Activated CD4-positive, alpha-beta T cell treated with anti-CD3 and anti-CD28 coated beads for 36 hours (primary cell): ENCODE results near the gene TSPEAR. TPM values are rescaled to one million over a fixed set of nuclear protein-coding genes. Genes with fewer than 3 reads are reported as not detected.

Experiments
- ATAC-seq: fragments of 200-7000 bp; cut with Tn5 transposase; one replicate; pipeline ENCODE4 v1.10.0; 2021; ENCODE audit warnings: mild to moderate bottlenecking, moderate library complexity
- CTCF ChIA-PET: fragments of 350-600 bp; sonication (Branson Sonifier 250); formaldehyde crosslinking; loops from one replicate; lab custom pipeline; 2021; ENCODE audit warnings: antibody characterized with exemption; lab: Charles Lee
- POLR2A ChIA-PET: fragments of 350-600 bp; sonication (Branson Sonifier 250); formaldehyde crosslinking; loops from one replicate; lab custom pipeline; 2021; ENCODE audit warnings: antibody characterized with exemption, inconsistent platforms; lab: Charles Lee
- DNase-seq: peaks from one replicate; pipeline ENCODE4 v3.0.0-alpha.2; 2020
- H3K27ac Mint-ChIP-seq: one replicate; pipeline ENCODE4 v1.8.0; 2021; ENCODE audit warnings: mixed read lengths
- H3K27me3 Mint-ChIP-seq: one replicate; pipeline ENCODE4 v1.8.0; 2021; ENCODE audit warnings: mixed read lengths
- H3K36me3 Mint-ChIP-seq: one replicate; pipeline ENCODE4 v1.8.0; 2021; ENCODE audit warnings: low read depth, mixed read lengths
- H3K4me1 Mint-ChIP-seq: one replicate; pipeline ENCODE4 v1.8.0; 2021; ENCODE audit warnings: mixed read lengths
- H3K4me3 Mint-ChIP-seq: one replicate; pipeline ENCODE4 v1.8.0; 2021; ENCODE audit warnings: mild to moderate bottlenecking, moderate library complexity, mixed read lengths
- H3K9me3 Mint-ChIP-seq: one replicate; pipeline ENCODE4 v1.8.0; 2021; ENCODE audit warnings: low read depth, mixed read lengths
- intact Hi-C, 2 experiments: fragments of 100-400 bp; cut with DNase I in 1 of 2; cut with micrococcal nuclease in 1 of 2; formaldehyde crosslinking; loops; one replicate each; pipeline versions ENCODE4 v1.14.2 to v1.15.1; 2022 to 2024; cut with DNase I, micrococcal nuclease
- total RNA-seq, 2 experiments: library from RNA; stranded (reverse); gene quantifications; one replicate each; pipeline ENCODE4 v1.2.3, GENCODE V29; 2021

The TSPEAR gene
- total RNA-seq, 2 experiments from 2014 or later, result not detected

- ATAC-seq (no peak), DNase-seq (no peak)
- H3K36me3 Mint-ChIP-seq, result no peaks in the 10 kb centered on the region
- no peaks in the 10 kb centered on the region for H3K4me1 Mint-ChIP-seq
- no peak overlapping the region for H3K4me3 Mint-ChIP-seq
- no peak overlapping the region for H3K27ac Mint-ChIP-seq
- intact Hi-C loops, result no loop called here
- H3K27me3 Mint-ChIP-seq, result no peaks in the 10 kb centered on the region
- ChIA-PET POLR2A (no interaction called here), CTCF (no interaction called here)
- no peaks in the 10 kb centered on the region for H3K9me3 Mint-ChIP-seq
These were observed 243.5 kb downstream of the TSPEAR start for GRCh38 chr21:44467859-44468195.

DNA sequence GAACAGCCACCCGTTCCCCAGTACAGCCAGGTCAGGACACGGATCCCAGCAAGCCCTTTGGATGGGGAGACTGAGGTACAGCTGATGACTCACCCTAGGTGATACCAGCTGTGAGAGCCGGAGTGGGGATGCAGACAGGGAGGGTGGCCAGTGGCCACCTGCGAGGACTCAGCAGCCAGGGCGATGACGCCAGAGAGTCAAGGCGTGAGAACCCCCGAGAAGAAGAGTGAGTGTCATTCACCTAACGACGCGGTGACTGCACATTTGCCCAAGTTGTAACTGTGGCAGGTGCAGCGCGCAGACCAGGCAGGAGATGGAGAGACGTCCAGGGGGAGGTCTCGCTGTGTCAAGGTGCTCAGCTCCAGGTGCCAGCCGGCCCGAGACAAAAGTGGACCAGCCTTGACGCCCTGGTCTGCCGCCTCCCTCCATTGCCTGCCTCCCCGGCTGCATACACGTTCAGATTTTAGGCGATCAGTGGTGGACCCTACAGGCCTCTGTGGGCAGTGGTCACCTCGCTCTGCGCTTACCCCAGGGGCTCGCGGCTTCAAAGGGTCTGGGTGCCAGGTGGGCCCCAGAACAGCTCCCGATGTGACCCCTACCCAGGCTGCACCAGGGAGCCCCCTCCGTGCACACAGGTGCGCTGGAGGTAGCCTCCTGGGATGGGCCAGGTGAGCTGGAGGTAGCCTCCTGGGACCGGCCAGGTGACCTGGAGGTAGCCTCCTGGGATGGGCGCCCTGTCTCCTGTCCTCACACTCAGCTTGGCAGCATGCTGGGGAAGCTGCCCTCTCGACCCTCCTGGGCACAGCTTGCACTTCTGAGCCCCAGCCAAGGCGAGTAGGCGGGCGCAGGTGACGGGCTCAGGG, 244.1 kb downstream of the TSPEAR start:
- Mint-ChIP-seq H3K36me3 (no peaks in the 10 kb centered on the region), H3K9me3 (no peaks in the 10 kb centered on the region), H3K27me3 (no peaks in the 10 kb centered on the region), H3K4me3 (no peak overlapping the region), H3K4me1 (no peaks in the 10 kb centered on the region), H3K27ac (no peak overlapping the region)
- DNase-seq (no peak), ATAC-seq (no peak)
- ChIA-PET CTCF (no interaction called here), POLR2A (no interaction called here)
- intact Hi-C loops, result no loop called here

DNA sequence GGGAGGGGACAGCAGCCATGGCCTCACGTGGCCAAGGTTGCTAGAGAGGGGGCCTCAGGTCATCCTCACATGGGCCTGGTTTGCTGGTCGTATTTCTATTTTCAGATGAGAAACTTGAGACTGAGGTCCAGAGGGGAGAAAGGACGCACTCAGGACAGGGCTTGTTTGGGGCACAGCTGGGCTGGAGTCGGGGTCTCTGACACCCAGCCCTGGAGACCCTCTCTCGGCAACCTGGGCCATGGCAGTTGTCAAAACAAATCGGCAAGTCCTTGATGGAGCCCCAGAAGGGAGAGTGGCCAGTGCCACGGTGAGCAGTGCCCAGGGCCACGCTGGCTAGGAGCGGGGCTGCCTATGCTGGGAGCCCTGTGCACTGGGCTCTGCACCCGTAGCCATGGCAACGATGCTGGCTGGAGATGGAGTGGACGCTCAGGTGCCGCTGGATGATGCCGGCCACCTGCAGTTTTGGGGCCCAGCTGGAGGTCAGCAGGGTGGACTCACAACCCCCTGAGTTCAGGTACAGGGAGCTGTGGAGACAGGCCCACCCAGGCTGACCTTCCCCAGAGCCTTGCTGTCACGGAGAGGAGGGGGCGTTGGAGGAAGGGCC, 244.9 kb downstream of the TSPEAR start:
- DNase-seq (no peak), ATAC-seq (no peak)
- Mint-ChIP-seq H3K27ac (no peak overlapping the region), H3K9me3 (no peaks in the 10 kb centered on the region), H3K36me3 (no peaks in the 10 kb centered on the region), H3K4me3 (no peak overlapping the region), H3K4me1 (no peaks in the 10 kb centered on the region), H3K27me3 (no peaks in the 10 kb centered on the region)
- ChIA-PET POLR2A (no interaction called here), CTCF (no interaction called here)
- intact Hi-C loops, result no loop called here

- no peaks in the 10 kb centered on the region for H3K27me3 Mint-ChIP-seq
- no peak overlapping the region for H3K4me3 Mint-ChIP-seq
- ChIA-PET POLR2A (no interaction called here), CTCF (no interaction called here)
- no peaks in the 10 kb centered on the region for H3K4me1 Mint-ChIP-seq
- intact Hi-C loops, result no loop called here
- H3K36me3 Mint-ChIP-seq, result no peaks in the 10 kb centered on the region
- DNase-seq (no peak), ATAC-seq (no peak)
- no peaks in the 10 kb centered on the region for H3K9me3 Mint-ChIP-seq
- no peak overlapping the region for H3K27ac Mint-ChIP-seq
These were observed 247.0 kb downstream of the TSPEAR start for GRCh38 chr21:44464351-44464750.

DNA sequence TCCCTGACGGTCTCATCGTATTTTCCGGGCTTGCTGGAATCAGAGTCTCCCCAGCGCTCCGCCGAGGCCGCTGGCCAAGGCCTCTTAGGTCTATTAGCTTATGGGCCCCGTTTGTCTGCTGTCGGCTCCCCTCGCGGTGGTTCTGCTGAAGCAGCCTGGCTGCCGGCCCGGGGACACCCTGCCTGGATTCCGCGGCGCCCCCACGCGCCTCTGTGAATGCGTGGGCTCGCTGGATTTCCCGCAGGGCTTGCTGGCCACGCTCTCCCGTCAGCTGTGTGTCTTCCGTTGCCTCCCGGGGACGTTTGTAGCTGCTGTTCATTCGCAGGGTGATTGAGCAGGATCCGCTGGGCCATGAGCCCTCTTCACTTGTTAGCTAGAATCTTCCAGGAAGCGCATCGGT, 247.6 kb downstream of the TSPEAR start:
- Mint-ChIP-seq H3K4me1 (no peaks in the 10 kb centered on the region), H3K27ac (no peak overlapping the region), H3K27me3 (no peaks in the 10 kb centered on the region), H3K9me3 (no peaks in the 10 kb centered on the region), H3K4me3 (no peak overlapping the region), H3K36me3 (no peaks in the 10 kb centered on the region)
- POLR2A ChIA-PET, result no interaction called here
- ATAC-seq (no peak), DNase-seq (no peak)
- intact Hi-C loops, result no loop called here
- CTCF ChIA-PET, result no interaction called here

- no peaks in the 10 kb centered on the region for H3K4me1 Mint-ChIP-seq
- H3K4me3 Mint-ChIP-seq, result no peak overlapping the region
- H3K27me3 Mint-ChIP-seq, result no peaks in the 10 kb centered on the region
- intact Hi-C loops, result no loop called here
- no peak for DNase-seq
- H3K36me3 Mint-ChIP-seq, result no peaks in the 10 kb centered on the region
- no peaks in the 10 kb centered on the region for H3K9me3 Mint-ChIP-seq
- ChIA-PET CTCF (no interaction called here), POLR2A (no interaction called here)
- H3K27ac Mint-ChIP-seq, result no peak overlapping the region
- no peak for ATAC-seq
These were observed 248.6 kb downstream of the TSPEAR start for GRCh38 chr21:44462834-44463200.

DNA sequence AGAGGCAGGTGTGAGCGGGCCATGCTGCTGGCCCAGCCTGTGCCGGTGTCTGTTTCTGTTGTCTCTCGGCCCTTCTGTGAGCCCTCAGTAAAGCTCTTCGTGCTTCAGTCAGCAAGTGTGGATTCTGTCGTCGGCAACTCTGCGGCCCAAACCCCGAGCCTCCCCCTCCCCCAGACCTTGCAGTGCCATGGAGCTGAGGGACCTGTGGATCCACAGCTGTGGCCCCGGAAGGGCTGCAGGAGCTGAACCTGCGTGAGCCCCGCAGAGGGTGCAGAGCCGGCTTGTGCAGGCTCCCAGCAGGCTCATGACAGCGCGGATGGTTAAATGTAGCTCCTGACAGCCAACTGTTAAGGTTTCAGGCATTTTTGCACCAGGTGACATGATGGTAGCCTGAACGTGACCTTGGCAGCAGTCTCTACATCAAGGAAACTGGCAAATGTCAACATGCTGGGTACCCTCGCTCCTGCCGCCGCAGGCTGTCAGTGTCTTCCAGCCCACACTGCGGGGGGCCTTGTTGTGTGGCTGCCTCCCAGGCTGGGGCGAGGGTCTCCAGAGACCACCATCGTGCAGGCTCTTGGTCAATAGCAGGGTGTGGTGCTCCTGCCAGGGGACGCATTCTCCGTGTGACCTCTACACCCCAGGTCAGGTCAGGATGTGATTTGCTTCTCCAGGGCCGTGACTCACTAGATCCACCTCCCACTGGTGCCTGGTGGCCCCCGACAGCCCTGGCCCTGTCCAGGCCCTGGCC, 249.1 kb downstream of the TSPEAR start:
- Mint-ChIP-seq H3K4me1 (no peaks in the 10 kb centered on the region), H3K4me3 (no peak overlapping the region), H3K9me3 (no peaks in the 10 kb centered on the region), H3K27me3 (no peaks in the 10 kb centered on the region), H3K27ac (no peak overlapping the region), H3K36me3 (no peaks in the 10 kb centered on the region)
- ChIA-PET POLR2A (no interaction called here), CTCF (no interaction called here)
- ATAC-seq (no peak), DNase-seq (no peak)
- intact Hi-C loops, result no loop called here

DNA sequence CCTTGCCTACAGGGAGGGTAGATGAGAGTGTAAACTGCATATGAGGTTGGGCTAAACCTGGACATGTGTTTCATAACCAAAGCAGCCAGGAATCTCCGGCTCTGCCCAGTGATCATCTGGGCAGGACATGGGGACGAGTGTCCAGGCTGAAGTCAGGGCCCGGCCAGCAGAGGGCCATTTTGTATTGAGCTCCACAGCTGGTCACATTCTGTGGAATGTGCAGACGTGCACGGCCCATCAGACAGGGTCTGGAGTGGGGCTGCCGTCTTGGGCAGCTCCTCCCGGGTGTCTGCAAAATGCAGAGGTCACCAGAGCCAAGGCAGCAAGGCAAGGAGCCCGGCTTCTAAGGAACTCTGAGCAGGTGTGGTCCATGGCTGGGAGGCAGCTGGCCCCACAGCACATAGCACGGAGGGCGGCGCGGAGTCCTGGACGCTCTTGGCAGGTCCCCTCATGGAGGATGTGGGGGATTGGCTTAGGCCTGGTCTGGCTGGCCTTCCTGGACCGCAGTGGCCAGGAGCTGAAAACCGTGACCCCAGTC, 249.8 kb downstream of the TSPEAR start:
- Mint-ChIP-seq H3K9me3 (no peaks in the 10 kb centered on the region), H3K4me1 (no peaks in the 10 kb centered on the region), H3K36me3 (no peaks in the 10 kb centered on the region), H3K4me3 (no peak overlapping the region), H3K27me3 (no peaks in the 10 kb centered on the region), H3K27ac (no peak overlapping the region)
- POLR2A ChIA-PET, result no interaction called here
- DNase-seq (no peak), ATAC-seq (no peak)
- CTCF ChIA-PET, result interaction anchor here (0.5 kb wide), 1 partner anchor 740 kb away, joined by 3 read pairs; no protein-coding TSS in a partner anchor
- intact Hi-C loops, result no loop called here

DNA sequence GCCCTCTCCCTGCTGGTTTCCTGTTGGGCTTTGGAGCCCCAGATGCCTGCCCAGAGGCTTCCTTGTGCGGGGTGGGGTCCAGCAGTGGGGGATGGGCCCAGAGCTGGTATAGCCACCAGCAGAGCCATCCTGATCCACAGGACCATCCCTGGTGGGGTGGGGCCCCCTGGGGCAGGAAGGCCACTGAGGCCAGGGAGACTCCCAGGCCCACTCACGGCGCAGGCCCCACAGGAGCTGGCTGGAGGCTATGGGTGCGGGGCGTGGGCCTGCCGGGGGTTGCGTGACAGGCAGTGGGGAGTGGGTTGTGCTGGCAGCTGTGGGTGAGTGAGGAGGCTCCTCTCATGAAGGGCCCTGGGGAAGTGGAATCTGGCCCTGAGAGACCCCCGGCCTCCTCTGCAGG, 250.4 kb downstream of the TSPEAR start:
- H3K27ac Mint-ChIP-seq, result no peak overlapping the region
- DNase-seq (no peak), ATAC-seq (no peak)
- no peaks in the 10 kb centered on the region for H3K36me3 Mint-ChIP-seq
- CTCF ChIA-PET, result interaction anchor here (0.5 kb wide), 1 partner anchor 741 kb away, joined by 3 read pairs; no protein-coding TSS in a partner anchor
- H3K4me3 Mint-ChIP-seq, result no peak overlapping the region
- no peaks in the 10 kb centered on the region for H3K4me1 Mint-ChIP-seq
- POLR2A ChIA-PET, result no interaction called here
- H3K9me3 Mint-ChIP-seq, result no peaks in the 10 kb centered on the region
- intact Hi-C loops, result no loop called here
- H3K27me3 Mint-ChIP-seq, result no peaks in the 10 kb centered on the region

DNA sequence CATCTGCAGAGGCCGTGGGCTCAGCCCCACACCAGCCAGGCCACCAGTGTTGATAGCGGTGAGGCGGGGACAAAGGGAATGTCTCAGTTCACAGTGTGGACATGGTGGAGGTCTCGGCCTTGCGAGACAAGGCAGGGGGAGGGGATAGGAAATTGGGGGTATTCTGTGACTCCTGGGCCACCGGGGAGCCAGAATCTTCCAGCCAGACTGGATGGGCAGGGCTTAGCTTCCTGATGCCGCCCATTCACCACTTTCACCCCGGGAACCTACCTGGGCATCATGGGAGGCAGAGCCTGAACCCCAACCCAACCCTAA, 251.0 kb downstream of the TSPEAR start:
- no peak overlapping the region for H3K4me3 Mint-ChIP-seq
- DNase-seq (no peak), ATAC-seq (no peak)
- H3K27ac Mint-ChIP-seq, result no peak overlapping the region
- intact Hi-C loops, result no loop called here
- H3K27me3 Mint-ChIP-seq, result no peaks in the 10 kb centered on the region
- H3K9me3 Mint-ChIP-seq, result no peaks in the 10 kb centered on the region
- POLR2A ChIA-PET, result no interaction called here
- CTCF ChIA-PET, result no interaction called here
- no peaks in the 10 kb centered on the region for H3K4me1 Mint-ChIP-seq
- no peaks in the 10 kb centered on the region for H3K36me3 Mint-ChIP-seq

GRCh38 chr21:44459712-44460440, 251.5 kb downstream of the TSPEAR start:
- Mint-ChIP-seq H3K4me3 (no peak overlapping the region), H3K36me3 (no peaks in the 10 kb centered on the region), H3K27ac (no peak overlapping the region), H3K9me3 (no peaks in the 10 kb centered on the region), H3K27me3 (no peaks in the 10 kb centered on the region), H3K4me1 (no peaks in the 10 kb centered on the region)
- no peak for DNase-seq
- no peak for ATAC-seq
- ChIA-PET POLR2A (no interaction called here), CTCF (no interaction called here)
- intact Hi-C loops, result no loop called here
